Stimulated activated naive CD4-positive, alpha-beta T cell (primary cell): ENCODE measurements around the gene RCSD1.

Experiments used
- DNase-seq, 6 experiments: peaks; one replicate each; lab custom pipeline; 2025; lab: John Stamatoyannopoulos, UW

RCSD1 gene

GRCh38 chr1:167687919-167688519, 58.0 kb downstream of the RCSD1 start:
- DNase-seq, result peak; percentile 48 to 83 (median 65)

GRCh38 chr1:167689567-167689920, 59.5 kb downstream of the RCSD1 start:
- DNase-seq, result no peak

GRCh38 chr1:167690053-167690452, 60.0 kb downstream of the RCSD1 start:
- no peak for DNase-seq

GRCh38 chr1:167693425-167694045, 63.5 kb downstream of the RCSD1 start:
- DNase-seq, result no peak

GRCh38 chr1:167694691-167695090, 64.7 kb downstream of the RCSD1 start:
- no peak for DNase-seq

GRCh38 chr1:167695147-167695546, 65.1 kb downstream of the RCSD1 start:
- DNase-seq, result no peak

GRCh38 chr1:167695756-167696561, 65.9 kb downstream of the RCSD1 start:
- no peak for DNase-seq

- no peak for DNase-seq
Measured at GRCh38 chr1:167697667-167698141, 67.7 kb downstream of the RCSD1 start.

- no peak for DNase-seq
Measured at GRCh38 chr1:167698313-167698712, 68.3 kb downstream of the RCSD1 start.

GRCh38 chr1:167701510-167701909, 71.5 kb downstream of the RCSD1 start:
- no peak for DNase-seq

- DNase-seq, result no peak
Measured at GRCh38 chr1:167703557-167703956, 73.5 kb downstream of the RCSD1 start.

- no peak for DNase-seq
Measured at GRCh38 chr1:167704715-167705114, 74.7 kb downstream of the RCSD1 start.

GRCh38 chr1:167705250-167705649, 75.2 kb downstream of the RCSD1 start:
- DNase-seq, result no peak

- DNase-seq, result no peak
Measured at GRCh38 chr1:167706363-167706762, 76.3 kb downstream of the RCSD1 start.

GRCh38 chr1:167706931-167707877, 77.2 kb downstream of the RCSD1 start:
- no peak for DNase-seq

- DNase-seq, result no peak
Measured at GRCh38 chr1:167707942-167708341, 77.9 kb downstream of the RCSD1 start.

GRCh38 chr1:167708940-167709389, 78.9 kb downstream of the RCSD1 start:
- no peak for DNase-seq

GRCh38 chr1:167710836-167711235, 80.8 kb downstream of the RCSD1 start:
- DNase-seq, result no peak

GRCh38 chr1:167711797-167712196, 81.8 kb downstream of the RCSD1 start:
- no peak for DNase-seq

- DNase-seq, result peak in 2 of 6 experiments; percentile 21 to 23
Measured at GRCh38 chr1:167713330-167714081, 83.5 kb downstream of the RCSD1 start.

GRCh38 chr1:167714098-167714438, 84.0 kb downstream of the RCSD1 start:
- no peak for DNase-seq
